Caco-2 (cell line): ENCODE data around the gene PPP6R3. TPM values are rescaled to one million over a fixed set of nuclear protein-coding genes. Genes with fewer than 3 reads are reported as not detected.

Experiments
- BruUV-seq: library from RNA; stranded (reverse); fragments of 400-500 nt; replicated peaks from 2 replicates; lab custom pipeline; 2021; lab: Mats Ljungman, UMichigan
- CTCF ChIA-PET: fragments of 300-600 bp; sonication (Branson Sonifier 250); formaldehyde crosslinking; loops from one replicate; lab custom pipeline; 2022; ENCODE audit warnings: antibody characterized with exemption; lab: Charles Lee
- POLR2A ChIA-PET: fragments of 300-600 bp; sonication (Branson Sonifier 250); formaldehyde crosslinking; loops from one replicate; lab custom pipeline; 2022; ENCODE audit warnings: antibody characterized with exemption; lab: Charles Lee
- DNase-seq, 2 experiments: peaks; one replicate each; pipeline versions ENCODE4 v3.0.0 to v3.0.0-alpha.2; 2020 to 2022
- H3K27me3 ChIP-seq: replicated peaks from 2 replicates; pipeline ENCODE4 v1.6.0; 2011; ENCODE audit warnings: low read length; ENCODE audit not compliant: control insufficient read depth, insufficient read depth
- H3K36me3 ChIP-seq: 2 replicates; pipeline ENCODE4 v1.5.1; 2011; ENCODE audit warnings: low read length; ENCODE audit not compliant: control insufficient read depth, insufficient read depth
- H3K4me1 ChIP-seq: fragments of 250-450 bp; sonication (Bioruptor Pico); 2 replicates; pipeline ENCODE4 v1.5.1; 2020; ENCODE audit warnings: mild to moderate bottlenecking
- H3K4me3 ChIP-seq: 2 replicates; pipeline ENCODE4 v1.5.1; 2011; ENCODE audit warnings: low read depth, mild to moderate bottlenecking, control low read depth, low read length
- H3K9me3 ChIP-seq: fragments of 250-450 bp; sonication (Bioruptor Pico); 2 replicates; pipeline ENCODE4 v1.5.1; 2020; ENCODE audit warnings: mild to moderate bottlenecking, moderate library complexity
- H3K27ac Mint-ChIP-seq: one replicate; pipeline ENCODE4 v1.8.0; 2022; ENCODE audit warnings: mixed read lengths; ENCODE audit not compliant: unreplicated experiment
- H3K27me3 Mint-ChIP-seq: one replicate; pipeline ENCODE4 v1.8.0; 2022; ENCODE audit warnings: mixed read lengths; ENCODE audit not compliant: insufficient read depth, unreplicated experiment
- H3K36me3 Mint-ChIP-seq: one replicate; pipeline ENCODE4 v1.8.0; 2022; ENCODE audit warnings: mild to moderate bottlenecking, mixed read lengths; ENCODE audit not compliant: insufficient read depth, unreplicated experiment
- H3K4me1 Mint-ChIP-seq: one replicate; pipeline ENCODE4 v1.8.0; 2022; ENCODE audit warnings: low read depth, mixed read lengths; ENCODE audit not compliant: unreplicated experiment
- H3K4me3 Mint-ChIP-seq: one replicate; pipeline ENCODE4 v1.8.0; 2022; ENCODE audit warnings: mild to moderate bottlenecking, moderate library complexity, mixed read lengths; ENCODE audit not compliant: unreplicated experiment
- H3K9me3 Mint-ChIP-seq: one replicate; pipeline ENCODE4 v1.8.0; 2022; ENCODE audit warnings: mixed read lengths; ENCODE audit not compliant: unreplicated experiment
- intact Hi-C: fragments of 100-400 bp; cut with micrococcal nuclease; formaldehyde crosslinking; loops from one replicate; pipeline ENCODE4 v1.10.0; 2022; ENCODE audit not compliant: unreplicated experiment
- total RNA-seq: library from RNA; stranded (reverse); gene quantifications from 2 replicates; pipeline ENCODE4 v1.2.3, GENCODE V29; 2022
- TF ChIP-seq, protein P1 (sequence below), 2 experiments: fragments of 200-600 bp in 1 of 2; IDR thresholded peaks; 1 replicate in 1 of 2; 2 replicates in 1 of 2; pipeline versions ENCODE4 v1.5.1 to v1.8.0; 2011 to 2022; ENCODE audit warnings: antibody characterized with exemption in 1 of 2, control low read depth in 1 of 2, inconsistent platforms in 1 of 2, low read depth in 1 of 2, low read length in 1 of 2, mild to moderate bottlenecking in 1 of 2, moderate library complexity in 1 of 2; ENCODE audit not compliant: insufficient read depth in 1 of 2, severe bottlenecking in 1 of 2, unreplicated experiment in 1 of 2

PPP6R3 gene
- total RNA-seq, 1 experiment from 2014 or later: 276 TPM

DNA sequence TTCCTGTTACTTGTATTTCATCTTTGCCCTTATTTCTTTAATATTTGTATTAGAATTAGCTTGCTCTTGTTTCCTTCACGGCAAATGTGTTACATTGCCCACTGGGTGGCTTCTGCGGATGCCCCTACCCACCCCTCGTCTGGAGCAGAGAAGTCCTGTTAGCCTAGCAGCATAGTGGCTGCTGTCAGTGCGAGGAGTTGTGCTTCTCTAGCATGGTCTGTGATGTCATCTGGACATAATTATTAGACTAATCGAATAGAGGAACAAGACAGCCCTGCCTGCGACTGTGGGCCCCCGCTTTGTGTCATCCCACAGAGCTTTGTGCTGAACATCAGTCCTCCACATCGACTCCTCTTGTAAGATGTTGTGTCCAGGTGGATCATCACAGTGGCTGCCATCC lies 74.5 kb downstream of the PPP6R3 start:
- no TSS peak for BruUV-seq
- Mint-ChIP-seq H3K36me3 (peaks cover 72% of the 10 kb centered on the region), H3K4me3 (no peak overlapping the region), H3K27ac (peak overlapping the region; percentile 16), H3K4me1 (peaks cover 26% of the 10 kb centered on the region), H3K9me3 (no peaks in the 10 kb centered on the region), H3K27me3 (no peaks in the 10 kb centered on the region)
- Histone ChIP-seq H3K4me3 (no peak overlapping the region), H3K4me1 (peaks cover 21% of the 10 kb centered on the region), H3K27me3 (no peaks in the 10 kb centered on the region), H3K9me3 (no peaks in the 10 kb centered on the region), H3K36me3 (peaks cover 11% of the 10 kb centered on the region)
- ChIA-PET CTCF (no interaction called here), POLR2A (interaction anchor here (0.6 kb wide), 1 partner anchor 200 kb away, joined by 4 read pairs; no protein-coding TSS in a partner anchor)
- intact Hi-C loops: no loop called here
- DNase-seq: no peak
- TF ChIP-seq, protein P1, sequence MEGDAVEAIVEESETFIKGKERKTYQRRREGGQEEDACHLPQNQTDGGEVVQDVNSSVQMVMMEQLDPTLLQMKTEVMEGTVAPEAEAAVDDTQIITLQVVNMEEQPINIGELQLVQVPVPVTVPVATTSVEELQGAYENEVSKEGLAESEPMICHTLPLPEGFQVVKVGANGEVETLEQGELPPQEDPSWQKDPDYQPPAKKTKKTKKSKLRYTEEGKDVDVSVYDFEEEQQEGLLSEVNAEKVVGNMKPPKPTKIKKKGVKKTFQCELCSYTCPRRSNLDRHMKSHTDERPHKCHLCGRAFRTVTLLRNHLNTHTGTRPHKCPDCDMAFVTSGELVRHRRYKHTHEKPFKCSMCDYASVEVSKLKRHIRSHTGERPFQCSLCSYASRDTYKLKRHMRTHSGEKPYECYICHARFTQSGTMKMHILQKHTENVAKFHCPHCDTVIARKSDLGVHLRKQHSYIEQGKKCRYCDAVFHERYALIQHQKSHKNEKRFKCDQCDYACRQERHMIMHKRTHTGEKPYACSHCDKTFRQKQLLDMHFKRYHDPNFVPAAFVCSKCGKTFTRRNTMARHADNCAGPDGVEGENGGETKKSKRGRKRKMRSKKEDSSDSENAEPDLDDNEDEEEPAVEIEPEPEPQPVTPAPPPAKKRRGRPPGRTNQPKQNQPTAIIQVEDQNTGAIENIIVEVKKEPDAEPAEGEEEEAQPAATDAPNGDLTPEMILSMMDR (IDR thresholded peaks at IDR 0.05; ENCODE audit: insufficient read depth in 1 of 2, low read depth in 1 of 2, low read length in 1 of 2, severe bottlenecking in 1 of 2, unreplicated experiment in 1 of 2): no peak

DNA sequence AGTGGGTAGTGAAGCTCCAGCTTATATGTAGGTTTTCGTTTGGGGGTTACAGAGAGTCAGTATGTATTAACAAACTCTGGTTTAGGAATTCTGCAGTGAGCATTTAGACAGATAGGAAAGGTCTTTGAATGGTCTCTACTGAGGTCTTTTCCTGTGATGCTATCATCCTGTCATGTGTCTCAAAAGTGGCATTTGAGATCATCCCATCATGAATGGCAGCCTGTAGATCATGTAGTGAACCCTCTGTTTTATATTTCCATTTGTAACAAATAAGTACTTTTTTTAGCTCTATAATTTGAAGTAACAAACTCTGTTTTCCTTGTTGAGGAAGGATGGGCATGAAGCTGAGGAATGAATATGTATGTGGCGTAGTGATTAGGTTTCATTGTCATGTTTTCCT lies 76.2 kb downstream of the PPP6R3 start:
- Histone ChIP-seq H3K36me3 (peaks cover 11% of the 10 kb centered on the region), H3K4me3 (no peak overlapping the region), H3K9me3 (no peaks in the 10 kb centered on the region), H3K4me1 (peaks cover 16% of the 10 kb centered on the region), H3K27me3 (no peaks in the 10 kb centered on the region)
- no peak overlapping the region for H3K27ac Mint-ChIP-seq
- no peak for DNase-seq
- BruUV-seq: no TSS peak
- CTCF ChIA-PET: no interaction called here
- TF ChIP-seq, protein P1 (IDR thresholded peaks at IDR 0.05; ENCODE audit: insufficient read depth in 1 of 2, low read depth in 1 of 2, low read length in 1 of 2, severe bottlenecking in 1 of 2, unreplicated experiment in 1 of 2): no peak
- no peak overlapping the region for H3K4me3 Mint-ChIP-seq
- peaks cover 89% of the 10 kb centered on the region for H3K36me3 Mint-ChIP-seq
- intact Hi-C loops: no loop called here
- H3K27me3 Mint-ChIP-seq: no peaks in the 10 kb centered on the region
- POLR2A ChIA-PET: no interaction called here
- no peaks in the 10 kb centered on the region for H3K9me3 Mint-ChIP-seq
- peaks cover 34% of the 10 kb centered on the region for H3K4me1 Mint-ChIP-seq

GRCh38 chr11:68538025-68538424 lies 77.5 kb downstream of the PPP6R3 start:
- TF ChIP-seq, protein P1 (IDR thresholded peaks at IDR 0.05; ENCODE audit: insufficient read depth in 1 of 2, low read depth in 1 of 2, low read length in 1 of 2, severe bottlenecking in 1 of 2, unreplicated experiment in 1 of 2): no peak
- Histone ChIP-seq H3K36me3 (peaks cover 11% of the 10 kb centered on the region), H3K4me3 (no peak overlapping the region), H3K4me1 (peaks cover 3% of the 10 kb centered on the region), H3K9me3 (no peaks in the 10 kb centered on the region), H3K27me3 (no peaks in the 10 kb centered on the region)
- Mint-ChIP-seq H3K9me3 (no peaks in the 10 kb centered on the region), H3K27me3 (no peaks in the 10 kb centered on the region), H3K27ac (no peak overlapping the region), H3K36me3 (peaks cover 93% of the 10 kb centered on the region), H3K4me3 (no peak overlapping the region), H3K4me1 (peaks cover 29% of the 10 kb centered on the region)
- POLR2A ChIA-PET: no interaction called here
- DNase-seq: no peak
- CTCF ChIA-PET: interaction anchor here (0.6 kb wide), 1 partner anchor 25 kb away, joined by 3 read pairs; no protein-coding TSS in a partner anchor
- intact Hi-C loops: no loop called here
- TSS peak; percentile 11 for BruUV-seq
